ENCODE data around the gene PRR35. TPM values are rescaled to one million over a fixed set of nuclear protein-coding genes. Genes with fewer than 3 reads are reported as not detected.

The PRR35 gene
- total and polyA plus RNA-seq, 2 of the 4 experiments (the other 2 are of a cell fraction) = not detected

DNA sequence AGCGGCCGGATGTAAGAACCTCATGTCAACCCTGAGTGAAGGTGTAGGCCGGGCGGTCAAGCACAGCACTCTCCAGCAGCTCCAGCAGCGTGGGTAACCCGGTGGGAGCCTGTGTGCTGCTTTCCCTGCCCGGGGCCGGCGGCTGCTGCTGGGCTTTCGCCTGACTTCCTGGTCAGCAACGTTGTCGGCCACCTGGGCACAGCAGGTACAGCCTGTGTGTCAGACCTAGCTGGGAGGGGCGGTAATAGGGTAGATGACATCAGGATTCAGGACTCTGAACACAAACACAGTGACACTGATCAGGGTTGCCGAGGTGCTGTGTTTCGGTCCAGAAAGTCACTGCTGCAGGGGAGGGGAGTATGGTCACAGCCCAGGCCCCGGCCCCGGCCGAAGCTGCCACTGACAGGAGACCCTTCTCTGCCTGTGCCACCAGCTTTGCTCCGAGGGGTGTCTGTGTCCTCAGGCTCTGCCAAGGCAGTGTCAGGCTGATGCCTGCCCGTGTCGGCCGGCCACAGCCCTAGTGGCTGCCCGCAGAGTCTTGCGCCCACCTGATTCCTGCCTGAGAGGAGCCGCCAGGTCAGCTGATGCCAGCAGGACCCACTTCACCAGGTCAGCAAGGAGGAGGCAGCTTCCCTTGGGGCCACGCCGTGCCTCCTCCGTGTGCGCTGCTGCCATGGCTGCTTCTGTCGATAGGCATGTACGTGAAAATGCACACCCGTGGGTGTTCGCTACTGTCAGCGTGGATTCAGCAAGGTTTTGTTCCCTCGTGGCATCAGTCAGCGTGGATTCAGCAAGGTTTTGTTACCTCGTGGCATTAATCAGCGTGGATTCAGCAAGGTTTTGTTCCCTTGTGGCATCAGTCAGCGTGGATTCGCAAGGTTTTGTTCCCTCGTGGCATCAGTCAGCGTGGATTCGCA lies 38.9 kb downstream of the PRR35 start (continued):
- no peak for TF ChIP-seq FOS (IDR thresholded peaks at IDR 0.05; ENCODE audit: low read depth, low read length)

DNA sequence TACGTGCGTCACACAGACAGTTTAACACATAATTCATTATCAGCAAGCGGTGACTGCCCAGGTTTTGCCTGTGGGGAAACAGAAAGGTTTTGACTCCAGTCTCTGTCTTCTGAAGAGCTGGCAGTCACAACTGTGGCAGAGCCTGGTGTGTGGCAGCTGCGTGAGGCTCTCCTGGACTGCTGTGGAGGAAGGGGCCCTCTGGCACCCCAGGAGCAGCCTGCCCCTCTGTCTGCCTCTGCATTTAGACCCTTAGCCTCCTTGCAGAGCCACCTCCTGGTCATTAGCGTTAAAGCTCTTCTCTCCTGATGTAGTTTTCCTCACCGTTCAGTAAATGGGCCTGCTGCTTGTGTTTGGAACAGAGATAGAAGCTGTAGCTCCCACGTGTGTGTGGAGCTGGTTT lies 40.6 kb downstream of the PRR35 start:
- no peak overlapping the region for H3K14ac ChIP-seq (replicated peaks; ENCODE audit: low read depth, low read length)
- no peak overlapping the region for H3K56ac ChIP-seq (ENCODE audit: extremely low read depth, insufficient read depth, low read length)
- H3K4me3 ChIP-seq (ENCODE audit: insufficient read depth, low read depth, low read length) = no peak overlapping the region
- no peak overlapping the region for H2BK20ac ChIP-seq (ENCODE audit: low read depth, low read length)
- no peak overlapping the region for H4K91ac ChIP-seq (ENCODE audit: insufficient read depth, low read depth, low read length)
- dilution Hi-C loops (cut with HindIII; ENCODE audit: low sequenced_read_pairs, unreplicated experiment) (no loop called here), in situ Hi-C loops (cut with MboI; ENCODE audit: low sequenced_read_pairs) (no loop called here), intact Hi-C loops (cut with micrococcal nuclease) (no loop called here)
- H3K36me3 ChIP-seq (ENCODE audit: control insufficient read depth, insufficient read depth, low read length) = peaks cover 6% of the 10 kb centered on the region; the same call in 1 of the 2 replicates
- 80% methylated on average over 1 of the region's 7 CpGs; no CpG with 5 or more reads in 1 of the 2 experiments for WGBS, 2 experiments (ENCODE audit: extremely low coverage in 2 of 2, insufficient read length in 1 of 2)
- H3K18ac ChIP-seq (ENCODE audit: low read depth, low read length) = no peak overlapping the region
- no peaks in the 10 kb centered on the region; the same call in 1 of the 2 replicates for H3K9me3 ChIP-seq (ENCODE audit: control insufficient read depth, insufficient read depth, low read length)
- no peak overlapping the region for H2BK5ac ChIP-seq (ENCODE audit: low read depth, low read length, poor library complexity, severe bottlenecking)
- no peak overlapping the region for H2BK120ac ChIP-seq (ENCODE audit: low read depth, low read length)
- no peak overlapping the region for H3K27ac ChIP-seq (ENCODE audit: insufficient read depth, low read length)
- H3K4ac ChIP-seq (ENCODE audit: low read depth, low read length) = no peak overlapping the region
- no peak overlapping the region for H3K23ac ChIP-seq (ENCODE audit: low read depth, low read length)
- no peak for DNase-seq
- H3K9ac ChIP-seq (ENCODE audit: low read depth, low read length) = no peak overlapping the region
- POLR2A ChIA-PET (ENCODE audit: unreplicated experiment) = interaction anchor here (0.8 kb wide), 1 partner anchor 21 kb away, joined by 3 read pairs; no protein-coding TSS in a partner anchor
- H2AK9ac ChIP-seq (replicated peaks; ENCODE audit: low read depth, low read length, poor library complexity) = no peak overlapping the region
- no peak for TF ChIP-seq RCOR1 (IDR thresholded peaks at IDR 0.05; ENCODE audit: insufficient replicate concordance, low read length)
- no peak for TF ChIP-seq MAFK (IDR thresholded peaks at IDR 0.05; ENCODE audit: low read depth, low read length)
- TF ChIP-seq CHD1 (IDR thresholded peaks at IDR 0.05; ENCODE audit: low read depth, low read length) = no peak
- no peaks in the 10 kb centered on the region for H3K4me1 ChIP-seq (ENCODE audit: control insufficient read depth, insufficient read depth, low read length)
- no peaks in the 10 kb centered on the region for H3K27me3 ChIP-seq (ENCODE audit: control insufficient read depth, insufficient read depth, low read length)
- H3K9me1 ChIP-seq (ENCODE audit: insufficient read depth, low read length) = 0 out of 2 replicates have a peak, but pooled peaks cover 4% of the 10 kb centered on the region
- H2AFZ ChIP-seq (replicated peaks; ENCODE audit: low read length, poor library complexity) = no peak overlapping the region
- H4K8ac ChIP-seq (ENCODE audit: low read depth in 2 of 2, low read length in 2 of 2) = no peak overlapping the region
- BruUV-seq (replicated peaks) = no TSS peak
- H2BK15ac ChIP-seq (ENCODE audit: low read depth, low read length) = no peak overlapping the region
- ATAC-seq (ENCODE audit: low read depth) = peak; percentile 60
- H4K5ac ChIP-seq (ENCODE audit: low read depth, low read length) = no peak overlapping the region
- CTCF ChIA-PET = interaction anchor here (0.7 to 1.0 kb wide), 3 partner anchors 11 to 175 kb away, joined by 3 read pairs; partner anchors contain the start of genes RAB11FIP3 and RAB40C
- no peak overlapping the region for H2AK5ac ChIP-seq (ENCODE audit: low read depth, low read length)
- H3K79me1 ChIP-seq (ENCODE audit: low read depth in 1 of 2, low read length in 2 of 2) = peaks cover 23 to 75% of the 10 kb centered on the region in 2 experiments
- H3K4me2 ChIP-seq (ENCODE audit: low read depth, low read length) = no peak overlapping the region
- peaks cover 21% of the 10 kb centered on the region for H4K20me1 ChIP-seq (ENCODE audit: insufficient read depth, low read length)
